Measurements from ENCODE around the gene ATAD3C.

DNA sequence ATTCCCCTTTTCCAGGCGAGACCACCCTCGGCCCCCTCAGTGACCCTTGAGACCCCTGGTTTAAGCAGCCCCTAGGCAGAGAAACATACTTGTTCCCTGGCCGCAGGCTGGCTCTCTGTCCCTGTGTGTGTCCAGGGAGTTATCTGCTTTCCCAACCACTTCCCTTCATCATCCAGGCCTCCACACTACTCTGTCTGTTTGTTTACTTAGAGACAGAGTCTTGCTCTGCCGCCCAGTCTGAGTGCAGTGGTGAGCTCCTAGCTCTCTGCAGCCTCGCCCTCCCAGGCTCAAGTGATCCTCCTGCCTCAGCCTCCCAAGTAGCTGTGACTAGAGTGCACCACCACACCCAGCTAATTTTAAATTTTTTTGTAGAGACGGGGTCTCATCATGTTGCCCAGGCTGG is 19.8 kb upstream of the ATAD3C start:
- TF ChIP-seq, protein P1, sequence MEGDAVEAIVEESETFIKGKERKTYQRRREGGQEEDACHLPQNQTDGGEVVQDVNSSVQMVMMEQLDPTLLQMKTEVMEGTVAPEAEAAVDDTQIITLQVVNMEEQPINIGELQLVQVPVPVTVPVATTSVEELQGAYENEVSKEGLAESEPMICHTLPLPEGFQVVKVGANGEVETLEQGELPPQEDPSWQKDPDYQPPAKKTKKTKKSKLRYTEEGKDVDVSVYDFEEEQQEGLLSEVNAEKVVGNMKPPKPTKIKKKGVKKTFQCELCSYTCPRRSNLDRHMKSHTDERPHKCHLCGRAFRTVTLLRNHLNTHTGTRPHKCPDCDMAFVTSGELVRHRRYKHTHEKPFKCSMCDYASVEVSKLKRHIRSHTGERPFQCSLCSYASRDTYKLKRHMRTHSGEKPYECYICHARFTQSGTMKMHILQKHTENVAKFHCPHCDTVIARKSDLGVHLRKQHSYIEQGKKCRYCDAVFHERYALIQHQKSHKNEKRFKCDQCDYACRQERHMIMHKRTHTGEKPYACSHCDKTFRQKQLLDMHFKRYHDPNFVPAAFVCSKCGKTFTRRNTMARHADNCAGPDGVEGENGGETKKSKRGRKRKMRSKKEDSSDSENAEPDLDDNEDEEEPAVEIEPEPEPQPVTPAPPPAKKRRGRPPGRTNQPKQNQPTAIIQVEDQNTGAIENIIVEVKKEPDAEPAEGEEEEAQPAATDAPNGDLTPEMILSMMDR (IDR thresholded peaks at IDR 0.05) = no peak
- TF ChIP-seq POLR2A (IDR thresholded peaks at IDR 0.05) = no peak

All from esophagus squamous epithelium (tissue), 4 donors.